GM23248 (cell line): Measurements from ENCODE around the gene HDAC9. TPM values are rescaled to one million over a fixed set of nuclear protein-coding genes. Genes with fewer than 3 reads are reported as not detected.

Experiments used
- DNase-seq: peaks from one replicate; pipeline ENCODE4 v3.0.0-alpha.2; 2015
- H2AFZ ChIP-seq: fragments of 200-600 bp; sonication (generic); 2 replicates; pipeline ENCODE4 v1.6.1; 2016; ENCODE audit warnings: antibody characterized with exemption
- H3F3A ChIP-seq: fragments of 200-600 bp; sonication (generic); 2 replicates; pipeline ENCODE4 v1.6.1; 2016; ENCODE audit warnings: mild to moderate bottlenecking, antibody characterized with exemption, mixed run types; ENCODE audit not compliant: insufficient read depth
- H3K27ac ChIP-seq: fragments of 200-600 bp; sonication (generic); 2 replicates; pipeline ENCODE4 v1.5.1; 2016; ENCODE audit warnings: mild to moderate bottlenecking
- H3K27me3 ChIP-seq: fragments of 200-600 bp; sonication (generic); replicated peaks from 2 replicates; pipeline ENCODE4 v1.6.1; 2016; ENCODE audit warnings: mild to moderate bottlenecking; ENCODE audit not compliant: insufficient read depth
- H3K36me3 ChIP-seq: fragments of 200-600 bp; sonication (generic); 2 replicates; pipeline ENCODE4 v1.6.1; 2016; ENCODE audit warnings: low read depth, mild to moderate bottlenecking
- H3K4me1 ChIP-seq: fragments of 200-600 bp; sonication (generic); 2 replicates; pipeline ENCODE4 v1.6.1; 2016; ENCODE audit warnings: mild to moderate bottlenecking; ENCODE audit not compliant: insufficient read depth
- H3K4me2 ChIP-seq: fragments of 200-600 bp; sonication (generic); one replicate; pipeline ENCODE4 v1.6.1; 2016; ENCODE audit warnings: mild to moderate bottlenecking; ENCODE audit not compliant: unreplicated experiment
- H3K4me3 ChIP-seq: fragments of 200-600 bp; sonication (generic); 2 replicates; pipeline ENCODE4 v1.5.1; 2016; ENCODE audit warnings: mild to moderate bottlenecking
- H3K79me2 ChIP-seq: fragments of 200-600 bp; sonication (generic); 2 replicates; pipeline ENCODE4 v1.6.1; 2016; ENCODE audit warnings: mild to moderate bottlenecking; ENCODE audit not compliant: insufficient read depth
- H3K9ac ChIP-seq: fragments of 200-600 bp; sonication (generic); 2 replicates; pipeline ENCODE4 v1.6.1; 2016; ENCODE audit warnings: mild to moderate bottlenecking
- H3K9me2 ChIP-seq: fragments of 200-600 bp; sonication (generic); 2 replicates; pipeline ENCODE4 v1.6.1; 2016; ENCODE audit warnings: mixed run types, mild to moderate bottlenecking, moderate library complexity; ENCODE audit not compliant: insufficient read depth
- H3K9me3 ChIP-seq: fragments of 200-600 bp; sonication (generic); one replicate; pipeline ENCODE4 v1.6.1; 2017; ENCODE audit warnings: low read depth
- H4K20me1 ChIP-seq: fragments of 200-600 bp; sonication (generic); 2 replicates; pipeline ENCODE4 v1.6.0; 2016; ENCODE audit not compliant: insufficient read depth
- EZH2 ChIP-seq: fragments of 200-600 bp; sonication (generic); IDR thresholded peaks from 2 replicates; pipeline ENCODE4 v1.6.1; 2018; ENCODE audit warnings: antibody characterized with exemption, mild to moderate bottlenecking; ENCODE audit not compliant: insufficient read depth, poor library complexity, severe bottlenecking
- EZH2phosphoT487 ChIP-seq: fragments of 200-600 bp; sonication (generic); IDR thresholded peaks from 2 replicates; pipeline ENCODE4 v1.6.1; 2018; ENCODE audit warnings: antibody characterized with exemption, moderate library complexity, mild to moderate bottlenecking, low read depth; ENCODE audit not compliant: insufficient read depth
- WGBS, 2 experiments: methylation state at CpG; one replicate each; pipeline ENCODE4 v1.1.6; 2015 to 2017; ENCODE audit warnings: low lambda C conversion rate in 2 of 2, low coverage in 1 of 2; ENCODE audit errors: missing lambda C conversion rate in 2 of 2; 5-methylcytosine and 5-hydroxymethylcytosine counted together
- in situ Hi-C: fragments of 300-500 bp; cut with MboI; formaldehyde crosslinking; loops from 2 replicates; pipeline ENCODE4 v1.15.0; 2020
- polyA plus RNA-seq: library from polyadenylated mRNA; unstranded; fragments of >200 nt; fragmentation: Nextera tagmentation; extraction: Ambion mirVana; gene quantifications from 2 replicates; pipeline ENCODE4 v1.2.1, GENCODE V29; 2016
- total RNA-seq: library from RNA; depleted of rRNA; stranded (reverse); fragments of >200 nt; shearing (Covaris generic); gene quantifications from 2 replicates; pipeline ENCODE4 v1.2.3, GENCODE V29; 2014

The HDAC9 gene
- total and polyA plus RNA-seq, 2 experiments from 2014 or later, result 1.6 to 2.1 TPM

GRCh38 chr7:18540396-18540795 is 44.8 kb downstream of the HDAC9 start:
- H4K20me1 ChIP-seq, result no peaks in the 10 kb centered on the region
- H3K4me2 ChIP-seq, result peak overlapping the region; percentile 63
- TF ChIP-seq EZH2 (no peak), EZH2phosphoT487 (no peak)
- in situ Hi-C loops, result no loop called here
- H3K9me3 ChIP-seq, result no peaks in the 10 kb centered on the region
- peaks cover 19% of the 10 kb centered on the region for H3F3A ChIP-seq
- H3K9ac ChIP-seq, result peak overlapping the region; percentile 36; the same call in 1 of the 2 replicates
- 98 to 100% methylated on average over 1 of the region's 1 CpG for WGBS, 2 experiments
- H3K27ac ChIP-seq, result peak overlapping the region; percentile 73; the same call in 1 of the 2 replicates
- H3K36me3 ChIP-seq, result no peaks in the 10 kb centered on the region
- no peak overlapping the region for H2AFZ ChIP-seq
- H3K9me2 ChIP-seq, result no peaks in the 10 kb centered on the region
- H3K79me2 ChIP-seq, result no peaks in the 10 kb centered on the region
- DNase-seq, result no peak
- H3K4me1 ChIP-seq, result peaks cover 28% of the 10 kb centered on the region
- H3K27me3 ChIP-seq, result no peaks in the 10 kb centered on the region
- H3K4me3 ChIP-seq, result no peak overlapping the region; the same call in 1 of the 2 replicates

DNA sequence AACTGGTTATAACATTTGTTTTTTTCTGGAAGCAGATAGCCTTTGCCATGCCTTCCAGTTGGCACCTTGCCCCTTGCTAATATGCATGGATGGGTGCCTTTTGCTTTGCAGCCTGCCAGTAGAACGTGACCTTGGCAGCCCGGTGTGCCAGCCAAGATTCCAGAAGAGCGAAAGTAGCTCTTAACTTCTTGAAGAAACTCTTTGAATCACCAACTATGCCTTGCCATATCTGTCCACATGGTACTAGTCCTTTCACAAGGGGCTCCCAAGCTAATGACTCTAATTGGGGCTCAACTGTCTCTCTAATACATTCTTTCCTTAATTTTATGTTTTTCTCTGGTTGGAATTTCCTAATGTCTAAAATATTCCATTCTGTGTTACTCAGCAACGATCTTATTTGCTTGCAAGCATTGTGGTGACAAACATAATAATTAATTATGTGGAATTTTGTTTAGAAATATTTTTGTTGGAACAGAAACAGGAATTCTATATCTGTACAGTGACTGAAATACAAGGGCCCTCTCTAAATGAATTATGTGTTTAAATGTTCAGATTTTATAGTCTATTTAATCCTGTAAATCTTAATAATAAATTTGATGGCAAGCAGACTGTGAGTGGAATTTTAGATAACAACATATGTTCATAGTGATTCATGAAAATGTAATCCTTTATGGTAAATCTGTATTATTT is 45.8 kb downstream of the HDAC9 start:
- Histone ChIP-seq H3K9ac (peak overlapping the region; percentile 36), H3K9me3 (no peaks in the 10 kb centered on the region), H4K20me1 (no peaks in the 10 kb centered on the region), H3K9me2 (no peaks in the 10 kb centered on the region), H3K27ac (peak overlapping the region; percentile 73), H2AFZ (peak overlapping the region; percentile 49), H3K4me3 (peak overlapping the region; percentile 49), H3F3A (peaks cover 19% of the 10 kb centered on the region), H3K79me2 (no peaks in the 10 kb centered on the region), H3K4me1 (peaks cover 24% of the 10 kb centered on the region), H3K4me2 (peak overlapping the region; percentile 63), H3K36me3 (no peaks in the 10 kb centered on the region), H3K27me3 (no peaks in the 10 kb centered on the region)
- 1 to 6% methylated on average over 4 of the region's 4 CpGs for WGBS, 2 experiments
- in situ Hi-C loops, result no loop called here
- peak; percentile 79 for DNase-seq
- TF ChIP-seq EZH2, result no peak
- peak; percentile 74; the same call in 1 of the 2 replicates for TF ChIP-seq EZH2phosphoT487

- Histone ChIP-seq H3F3A (peaks cover 19% of the 10 kb centered on the region), H3K79me2 (no peaks in the 10 kb centered on the region), H3K27me3 (no peaks in the 10 kb centered on the region), H3K4me2 (peak overlapping the region; percentile 63), H3K4me1 (peaks cover 21% of the 10 kb centered on the region), H3K9me3 (no peaks in the 10 kb centered on the region), H2AFZ (peak overlapping the region; percentile 49), H3K4me3 (peak overlapping the region; percentile 49), H3K9me2 (no peaks in the 10 kb centered on the region), H4K20me1 (no peaks in the 10 kb centered on the region), H3K27ac (peak overlapping the region; percentile 73), H3K36me3 (no peaks in the 10 kb centered on the region), H3K9ac (peak overlapping the region; percentile 36)
- 82 to 85% methylated on average over 6 of the region's 6 CpGs for WGBS, 2 experiments
- in situ Hi-C loops, result no loop called here
- TF ChIP-seq EZH2phosphoT487 (no peak), EZH2 (no peak)
- no peak for DNase-seq
These were observed 46.3 kb downstream of the HDAC9 start for GRCh38 chr7:18541871-18542212.

DNA sequence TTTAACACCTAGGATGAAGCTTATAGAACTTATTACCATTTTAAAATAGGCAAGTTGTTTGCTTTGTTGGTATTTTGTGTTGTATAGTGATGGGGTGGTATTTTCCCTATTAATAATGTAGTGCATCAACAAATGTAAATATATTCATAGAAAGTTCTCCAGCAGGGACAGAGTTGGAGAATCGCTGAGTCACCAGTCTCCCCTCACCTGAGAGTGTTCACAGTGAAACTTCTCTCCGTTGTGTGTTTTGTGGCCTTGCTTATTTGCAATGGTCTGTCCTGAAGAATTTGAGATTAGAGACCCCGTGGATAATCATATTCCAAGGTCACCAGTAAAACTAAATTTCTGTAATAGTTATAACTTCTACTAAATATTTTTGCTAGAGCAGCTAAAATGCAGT is 51.0 kb downstream of the HDAC9 start:
- Histone ChIP-seq H3K79me2 (no peaks in the 10 kb centered on the region), H2AFZ (no peak overlapping the region), H3K27ac (no peak overlapping the region), H3K4me3 (no peak overlapping the region), H3K36me3 (no peaks in the 10 kb centered on the region), H3K9me3 (no peaks in the 10 kb centered on the region), H3K9ac (no peak overlapping the region), H3K27me3 (no peaks in the 10 kb centered on the region), H3F3A (peaks cover 7% of the 10 kb centered on the region), H4K20me1 (no peaks in the 10 kb centered on the region), H3K4me2 (no peak overlapping the region), H3K9me2 (no peaks in the 10 kb centered on the region), H3K4me1 (peaks cover 8% of the 10 kb centered on the region)
- in situ Hi-C loops, result no loop called here
- TF ChIP-seq EZH2phosphoT487, result no peak
- no peak for TF ChIP-seq EZH2
- 83 to 88% methylated on average over 3 of the region's 3 CpGs for WGBS, 2 experiments
- no peak for DNase-seq
